ENCODE results near the gene XRN1.

Gene XRN1

GRCh38 chr3:142279965-142280590, 167.8 kb downstream of the XRN1 start:
- Histone ChIP-seq H3K9ac (ENCODE audit: low read length) (no peak overlapping the region), H3K4me3 (ENCODE audit: low read length) (no peak overlapping the region), H3K27ac (ENCODE audit: low read length) (no peak overlapping the region), H3K27me3 (ENCODE audit: control insufficient read depth, insufficient read depth, low read length) (peaks cover 10% of the 10 kb centered on the region), H3K9me3 (ENCODE audit: control insufficient read depth, low read depth, low read length) (peaks cover 2% of the 10 kb centered on the region), H3K36me3 (ENCODE audit: control insufficient read depth, low read depth, low read length) (no peaks in the 10 kb centered on the region), H3K4me1 (ENCODE audit: control insufficient read depth, low read depth, low read length) (no peaks in the 10 kb centered on the region)

- H3K9ac ChIP-seq (ENCODE audit: low read length) = no peak overlapping the region
- peaks cover 10% of the 10 kb centered on the region for H3K27me3 ChIP-seq (ENCODE audit: control insufficient read depth, insufficient read depth, low read length)
- no peaks in the 10 kb centered on the region for H3K4me1 ChIP-seq (ENCODE audit: control insufficient read depth, low read depth, low read length)
- peaks cover 2% of the 10 kb centered on the region for H3K9me3 ChIP-seq (ENCODE audit: control insufficient read depth, low read depth, low read length)
- H3K36me3 ChIP-seq (ENCODE audit: control insufficient read depth, low read depth, low read length) = no peaks in the 10 kb centered on the region
- H3K27ac ChIP-seq (ENCODE audit: low read length) = no peak overlapping the region
- H3K4me3 ChIP-seq (ENCODE audit: low read length) = no peak overlapping the region
These were observed 169.4 kb downstream of the XRN1 start for GRCh38 chr3:142278451-142278850.

GRCh38 chr3:142276781-142277180, 171.1 kb downstream of the XRN1 start:
- peaks cover 10% of the 10 kb centered on the region for H3K27me3 ChIP-seq (ENCODE audit: control insufficient read depth, insufficient read depth, low read length)
- no peak overlapping the region for H3K4me3 ChIP-seq (ENCODE audit: low read length)
- H3K9ac ChIP-seq (ENCODE audit: low read length) = no peak overlapping the region
- no peak overlapping the region for H3K27ac ChIP-seq (ENCODE audit: low read length)
- no peaks in the 10 kb centered on the region for H3K4me1 ChIP-seq (ENCODE audit: control insufficient read depth, low read depth, low read length)
- no peaks in the 10 kb centered on the region for H3K9me3 ChIP-seq (ENCODE audit: control insufficient read depth, low read depth, low read length)
- no peaks in the 10 kb centered on the region for H3K36me3 ChIP-seq (ENCODE audit: control insufficient read depth, low read depth, low read length)

GRCh38 chr3:142275856-142276255, 172.0 kb downstream of the XRN1 start:
- Histone ChIP-seq H3K27me3 (ENCODE audit: control insufficient read depth, insufficient read depth, low read length) (peaks cover 10% of the 10 kb centered on the region), H3K4me1 (ENCODE audit: control insufficient read depth, low read depth, low read length) (no peaks in the 10 kb centered on the region), H3K9me3 (ENCODE audit: control insufficient read depth, low read depth, low read length) (no peaks in the 10 kb centered on the region), H3K27ac (ENCODE audit: low read length) (no peak overlapping the region), H3K9ac (ENCODE audit: low read length) (no peak overlapping the region), H3K4me3 (ENCODE audit: low read length) (no peak overlapping the region), H3K36me3 (ENCODE audit: control insufficient read depth, low read depth, low read length) (no peaks in the 10 kb centered on the region)

GRCh38 chr3:142274908-142275307, 172.9 kb downstream of the XRN1 start:
- H3K27me3 ChIP-seq (ENCODE audit: control insufficient read depth, insufficient read depth, low read length) = peaks cover 10% of the 10 kb centered on the region
- H3K9me3 ChIP-seq (ENCODE audit: control insufficient read depth, low read depth, low read length) = no peaks in the 10 kb centered on the region
- H3K4me1 ChIP-seq (ENCODE audit: control insufficient read depth, low read depth, low read length) = no peaks in the 10 kb centered on the region
- no peak overlapping the region for H3K9ac ChIP-seq (ENCODE audit: low read length)
- H3K27ac ChIP-seq (ENCODE audit: low read length) = no peak overlapping the region
- no peak overlapping the region for H3K4me3 ChIP-seq (ENCODE audit: low read length)
- H3K36me3 ChIP-seq (ENCODE audit: control insufficient read depth, low read depth, low read length) = no peaks in the 10 kb centered on the region

GRCh38 chr3:142273501-142273900, 174.3 kb downstream of the XRN1 start:
- Histone ChIP-seq H3K27ac (ENCODE audit: low read length) (no peak overlapping the region), H3K4me1 (ENCODE audit: control insufficient read depth, low read depth, low read length) (no peaks in the 10 kb centered on the region), H3K36me3 (ENCODE audit: control insufficient read depth, low read depth, low read length) (no peaks in the 10 kb centered on the region), H3K4me3 (ENCODE audit: low read length) (no peak overlapping the region), H3K9me3 (ENCODE audit: control insufficient read depth, low read depth, low read length) (no peaks in the 10 kb centered on the region), H3K27me3 (ENCODE audit: control insufficient read depth, insufficient read depth, low read length) (no peaks in the 10 kb centered on the region), H3K9ac (ENCODE audit: low read length) (no peak overlapping the region)

GRCh38 chr3:142272200-142272891, 175.5 kb downstream of the XRN1 start:
- Histone ChIP-seq H3K9me3 (ENCODE audit: control insufficient read depth, low read depth, low read length) (no peaks in the 10 kb centered on the region), H3K36me3 (ENCODE audit: control insufficient read depth, low read depth, low read length) (no peaks in the 10 kb centered on the region), H3K9ac (ENCODE audit: low read length) (no peak overlapping the region), H3K4me1 (ENCODE audit: control insufficient read depth, low read depth, low read length) (no peaks in the 10 kb centered on the region), H3K4me3 (ENCODE audit: low read length) (no peak overlapping the region), H3K27ac (ENCODE audit: low read length) (no peak overlapping the region), H3K27me3 (ENCODE audit: control insufficient read depth, insufficient read depth, low read length) (no peaks in the 10 kb centered on the region)

- H3K27me3 ChIP-seq (ENCODE audit: control insufficient read depth, insufficient read depth, low read length) = no peaks in the 10 kb centered on the region
- H3K9ac ChIP-seq (ENCODE audit: low read length) = no peak overlapping the region
- H3K4me3 ChIP-seq (ENCODE audit: low read length) = no peak overlapping the region
- H3K9me3 ChIP-seq (ENCODE audit: control insufficient read depth, low read depth, low read length) = no peaks in the 10 kb centered on the region
- no peaks in the 10 kb centered on the region for H3K4me1 ChIP-seq (ENCODE audit: control insufficient read depth, low read depth, low read length)
- no peaks in the 10 kb centered on the region for H3K36me3 ChIP-seq (ENCODE audit: control insufficient read depth, low read depth, low read length)
- no peak overlapping the region for H3K27ac ChIP-seq (ENCODE audit: low read length)
These were observed 177.4 kb downstream of the XRN1 start for GRCh38 chr3:142270407-142270806.

- Histone ChIP-seq H3K4me1 (ENCODE audit: control insufficient read depth, low read depth, low read length) (no peaks in the 10 kb centered on the region), H3K36me3 (ENCODE audit: control insufficient read depth, low read depth, low read length) (no peaks in the 10 kb centered on the region), H3K27me3 (ENCODE audit: control insufficient read depth, insufficient read depth, low read length) (no peaks in the 10 kb centered on the region), H3K4me3 (ENCODE audit: low read length) (no peak overlapping the region), H3K9ac (ENCODE audit: low read length) (no peak overlapping the region), H3K27ac (ENCODE audit: low read length) (no peak overlapping the region), H3K9me3 (ENCODE audit: control insufficient read depth, low read depth, low read length) (no peaks in the 10 kb centered on the region)
These were observed 178.1 kb downstream of the XRN1 start for GRCh38 chr3:142269767-142270166.

- Histone ChIP-seq H3K27ac (ENCODE audit: low read length) (no peak overlapping the region), H3K9me3 (ENCODE audit: control insufficient read depth, low read depth, low read length) (no peaks in the 10 kb centered on the region), H3K36me3 (ENCODE audit: control insufficient read depth, low read depth, low read length) (no peaks in the 10 kb centered on the region), H3K4me1 (ENCODE audit: control insufficient read depth, low read depth, low read length) (no peaks in the 10 kb centered on the region), H3K27me3 (ENCODE audit: control insufficient read depth, insufficient read depth, low read length) (no peaks in the 10 kb centered on the region), H3K4me3 (ENCODE audit: low read length) (no peak overlapping the region), H3K9ac (ENCODE audit: low read length) (no peak overlapping the region)
These were observed 179.4 kb downstream of the XRN1 start for GRCh38 chr3:142268426-142268825.

- Histone ChIP-seq H3K27ac (ENCODE audit: low read length) (no peak overlapping the region), H3K9me3 (ENCODE audit: control insufficient read depth, low read depth, low read length) (no peaks in the 10 kb centered on the region), H3K27me3 (ENCODE audit: control insufficient read depth, insufficient read depth, low read length) (no peaks in the 10 kb centered on the region), H3K9ac (ENCODE audit: low read length) (no peak overlapping the region), H3K4me3 (ENCODE audit: low read length) (no peak overlapping the region), H3K36me3 (ENCODE audit: control insufficient read depth, low read depth, low read length) (no peaks in the 10 kb centered on the region), H3K4me1 (ENCODE audit: control insufficient read depth, low read depth, low read length) (no peaks in the 10 kb centered on the region)
These were observed 180.6 kb downstream of the XRN1 start for GRCh38 chr3:142267269-142267668.

GRCh38 chr3:142263112-142263511, 184.7 kb downstream of the XRN1 start:
- Histone ChIP-seq H3K36me3 (ENCODE audit: control insufficient read depth, low read depth, low read length) (no peaks in the 10 kb centered on the region), H3K9me3 (ENCODE audit: control insufficient read depth, low read depth, low read length) (no peaks in the 10 kb centered on the region), H3K4me3 (ENCODE audit: low read length) (no peak overlapping the region), H3K9ac (ENCODE audit: low read length) (no peak overlapping the region), H3K4me1 (ENCODE audit: control insufficient read depth, low read depth, low read length) (no peaks in the 10 kb centered on the region), H3K27ac (ENCODE audit: low read length) (no peak overlapping the region), H3K27me3 (ENCODE audit: control insufficient read depth, insufficient read depth, low read length) (no peaks in the 10 kb centered on the region)

Measured in iPS-18a (cell line).